Stimulated activated CD8-positive, alpha-beta memory T cell treated with anti-CD3 and anti-CD28 coated beads, Interleukin-15, amount 100 ng/mL, for 48 hours (primary cell): ENCODE measurements around the gene SMIM36.
"Not testable (repeated sequence)": the region's sequence is repeated elsewhere in the genome, so short reads cannot be mapped to it uniquely, and the experiment has no call there.

Experiments used
- DNase-seq, 2 donors: peaks; one replicate each; pipeline ENCODE4 v3.0.0-alpha.2; 2020; ENCODE audit warnings: low read depth in 2 of 2

Gene SMIM36

DNA sequence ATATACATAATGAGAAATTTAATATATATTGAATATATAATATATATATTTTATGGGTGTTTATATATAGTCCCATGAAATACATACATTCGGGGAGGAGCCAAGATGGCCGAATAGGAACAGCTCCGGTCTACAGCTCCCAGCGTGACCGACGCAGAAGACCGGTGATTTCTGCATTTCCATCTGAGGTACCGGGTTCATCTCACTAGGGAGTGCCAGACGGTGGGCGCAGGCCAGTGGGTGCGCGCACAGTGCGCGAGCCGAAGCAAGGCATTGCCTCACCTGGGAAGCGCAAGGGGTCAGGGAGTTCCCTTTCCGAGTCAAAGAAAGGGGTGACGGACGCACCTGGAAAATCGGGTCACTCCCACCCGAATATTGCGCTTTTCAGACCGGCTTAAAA, 9.6 kb downstream of the SMIM36 start:
- not testable (repeated sequence) for DNase-seq

- DNase-seq: no peak
These were observed 11.1 kb downstream of the SMIM36 start for GRCh38 chr17:55500103-55500502.

DNA sequence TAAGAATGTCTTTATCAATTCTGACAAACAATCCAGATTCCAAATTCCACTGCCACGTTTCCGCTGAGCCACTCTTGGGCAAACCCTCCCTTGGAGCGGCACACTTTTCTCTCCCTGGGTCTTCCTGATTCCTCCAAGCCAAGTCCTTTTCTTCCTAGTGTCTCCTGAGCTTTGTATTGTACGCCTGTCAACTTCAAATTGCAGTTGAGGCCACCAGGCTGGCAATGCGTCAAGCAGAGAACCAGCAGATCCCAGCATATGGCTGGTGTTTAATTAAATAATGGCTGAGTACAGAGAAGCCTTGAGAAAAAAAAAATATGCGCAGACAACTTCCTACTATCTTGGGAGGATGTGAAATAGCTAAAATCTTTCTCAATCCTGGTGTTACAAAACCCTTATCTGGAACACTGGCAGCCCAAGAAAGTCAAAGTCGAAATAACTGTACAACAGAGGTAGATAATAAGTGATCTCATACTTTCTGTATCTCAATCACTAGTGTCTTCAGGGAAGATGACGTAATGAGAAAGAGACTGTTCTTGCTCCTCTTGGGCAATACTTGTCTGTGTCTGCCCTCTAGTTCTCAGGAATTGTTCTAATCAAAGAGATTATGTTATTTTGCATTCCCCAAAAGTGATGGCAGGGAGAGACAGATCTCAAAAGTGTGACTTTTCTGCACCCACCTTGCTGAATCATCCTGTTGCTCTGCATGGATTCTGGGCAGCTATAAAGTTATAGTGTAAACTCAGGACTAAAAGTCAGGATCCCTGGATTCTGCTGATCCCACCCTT, 15.0 kb downstream of the SMIM36 start:
- no peak for DNase-seq

DNA sequence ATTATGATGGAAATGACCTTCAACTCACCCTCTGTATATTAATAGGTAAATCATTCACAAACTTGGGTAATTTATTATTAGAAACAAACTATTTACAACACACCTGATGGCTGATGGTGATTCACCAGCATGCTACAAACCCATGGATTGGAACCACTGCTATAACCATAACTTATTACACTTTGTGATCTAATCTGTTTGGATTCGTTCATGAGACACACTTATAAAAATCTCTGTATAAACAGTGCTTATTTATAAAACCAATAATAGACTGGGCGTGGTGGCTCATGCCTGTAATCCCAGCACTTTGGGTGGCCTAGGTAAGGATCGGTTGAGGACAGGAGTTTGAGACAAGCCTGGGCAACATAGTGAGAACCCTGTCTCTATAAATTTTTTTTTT, 16.0 kb downstream of the SMIM36 start:
- DNase-seq: no peak

GRCh38 chr17:55492781-55493341, 18.4 kb downstream of the SMIM36 start:
- no peak for DNase-seq

DNA sequence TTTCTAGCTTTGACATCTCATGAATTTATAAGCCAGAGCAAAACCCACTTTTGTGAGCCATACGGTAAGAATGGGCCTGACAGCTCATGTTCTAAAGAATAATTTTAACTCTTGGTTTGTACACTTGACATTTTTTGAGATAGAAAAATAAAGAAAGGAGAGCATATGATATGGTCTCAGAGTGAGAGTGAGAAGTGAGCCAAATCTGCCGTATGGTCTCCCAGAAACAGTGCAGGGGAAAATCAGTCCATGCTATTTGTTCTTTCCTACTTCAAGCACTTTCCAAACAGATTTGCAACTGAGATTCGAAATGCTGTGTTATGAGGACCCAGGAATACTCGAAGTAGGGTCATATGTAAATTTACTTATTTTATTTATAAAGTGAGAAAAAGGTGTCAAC, 20.9 kb downstream of the SMIM36 start:
- no peak for DNase-seq

DNA sequence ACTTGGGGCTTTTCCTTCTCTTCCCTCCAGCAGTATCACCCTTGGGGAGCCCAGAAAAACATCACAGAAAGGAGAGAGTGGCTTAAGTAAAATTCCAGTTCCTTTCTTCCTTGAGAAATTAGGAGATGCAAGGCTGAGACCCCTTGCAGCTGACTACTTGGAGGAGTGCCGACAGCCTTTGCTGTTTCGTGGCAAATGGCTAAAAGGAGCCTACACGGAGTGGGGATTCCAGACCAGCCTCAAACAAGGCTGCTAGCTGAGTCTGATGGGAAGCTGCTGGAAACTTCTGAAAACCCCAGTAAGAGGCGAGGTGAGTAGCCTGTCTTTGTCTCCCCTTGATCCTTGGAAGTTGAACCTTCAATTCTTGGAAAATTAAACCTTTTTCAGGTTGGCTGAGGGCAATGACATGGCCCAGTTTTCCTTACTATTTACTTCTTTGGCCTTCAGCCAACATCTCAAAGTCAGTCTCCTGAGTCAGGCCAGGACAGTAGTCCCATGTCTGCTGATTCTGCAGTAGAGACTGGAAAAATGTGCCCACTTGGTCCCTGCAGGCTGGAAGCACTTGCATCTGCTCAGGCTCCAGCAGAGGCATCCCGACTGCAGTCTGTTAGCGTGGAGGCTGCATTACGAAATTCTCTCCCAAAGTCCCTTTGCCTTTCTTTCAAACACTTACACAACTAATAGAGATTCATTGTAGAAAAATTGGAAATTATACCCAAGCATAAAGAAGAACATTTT, 23.4 kb downstream of the SMIM36 start:
- no peak for DNase-seq

DNA sequence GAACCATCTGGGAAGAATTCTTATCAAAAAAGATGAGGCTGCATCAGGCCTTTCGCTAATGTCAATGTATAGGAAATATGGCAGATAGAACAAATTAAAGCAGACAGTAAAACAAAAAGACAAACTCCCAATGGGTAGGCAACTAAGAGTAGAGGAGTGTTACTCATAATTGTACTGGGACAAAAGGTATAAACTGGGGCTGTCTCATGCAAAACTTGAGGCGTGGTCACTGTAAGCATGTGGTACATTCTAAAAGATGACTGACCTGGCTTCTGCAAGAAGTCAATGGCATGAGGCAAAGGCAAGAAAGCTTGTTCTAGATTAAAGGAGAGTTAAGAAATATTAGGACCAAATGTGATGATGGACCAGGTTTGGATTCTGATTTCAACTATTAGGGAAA, 26.7 kb downstream of the SMIM36 start:
- DNase-seq: no peak

DNA sequence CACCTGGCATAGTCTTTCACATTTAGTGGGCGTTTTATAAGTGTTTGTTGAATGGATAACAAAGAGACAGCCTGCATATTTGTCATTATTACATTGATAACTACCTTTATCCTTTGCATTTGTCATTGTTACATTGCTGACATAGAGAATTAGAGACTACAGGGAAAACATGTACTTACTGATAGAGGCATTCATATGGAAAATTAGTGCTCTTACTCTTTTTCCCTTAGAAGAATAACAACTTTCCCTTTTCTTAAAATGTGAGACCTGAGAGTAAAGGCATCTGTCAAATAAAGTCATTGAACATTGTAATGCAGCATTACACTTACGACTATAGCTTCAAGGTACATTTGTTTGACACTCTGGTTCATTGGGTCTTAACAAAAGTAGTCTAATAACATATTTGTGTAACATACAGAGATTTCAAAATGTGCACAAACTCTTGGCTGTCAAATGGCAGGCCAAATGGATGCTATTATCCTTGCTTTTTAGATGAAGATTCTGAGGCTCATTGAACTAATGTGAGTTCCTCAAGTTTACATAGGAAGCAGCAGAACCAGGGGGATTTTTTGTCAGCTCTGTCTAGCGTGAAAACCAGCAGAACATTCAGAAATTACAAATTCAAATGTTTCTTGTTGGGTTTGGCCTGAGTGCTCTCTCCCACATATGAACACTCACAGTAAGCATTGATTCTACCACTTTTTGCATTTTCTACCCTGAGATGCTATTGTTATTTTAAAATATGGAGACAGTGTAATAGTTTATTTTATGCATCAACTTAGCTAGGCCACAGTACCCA, 28.5 kb downstream of the SMIM36 start:
- DNase-seq: no peak

- no peak for DNase-seq
These were observed 30.5 kb downstream of the SMIM36 start for GRCh38 chr17:55480631-55481315.

DNA sequence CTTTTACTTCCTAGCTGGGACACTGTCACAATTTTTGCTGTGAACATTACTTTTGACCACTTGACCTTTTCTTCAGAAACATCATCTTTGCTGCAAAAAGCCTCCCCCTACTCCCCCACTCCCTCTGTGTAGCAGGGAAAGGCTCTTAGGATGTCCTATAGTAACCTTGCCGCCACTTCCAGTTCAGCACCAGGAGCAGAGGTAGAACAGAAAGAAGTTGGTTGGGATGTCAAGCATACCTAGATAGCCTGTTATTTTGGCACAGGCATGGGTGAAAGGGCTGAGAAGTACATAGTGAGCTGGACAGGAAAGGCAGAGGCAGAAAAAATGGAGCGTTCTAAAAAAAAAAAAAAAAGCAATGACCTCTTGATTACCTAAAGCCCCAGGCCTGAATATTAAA, 31.3 kb downstream of the SMIM36 start:
- no peak for DNase-seq

- DNase-seq: no peak
These were observed 32.3 kb downstream of the SMIM36 start for GRCh38 chr17:55478971-55479370.

DNA sequence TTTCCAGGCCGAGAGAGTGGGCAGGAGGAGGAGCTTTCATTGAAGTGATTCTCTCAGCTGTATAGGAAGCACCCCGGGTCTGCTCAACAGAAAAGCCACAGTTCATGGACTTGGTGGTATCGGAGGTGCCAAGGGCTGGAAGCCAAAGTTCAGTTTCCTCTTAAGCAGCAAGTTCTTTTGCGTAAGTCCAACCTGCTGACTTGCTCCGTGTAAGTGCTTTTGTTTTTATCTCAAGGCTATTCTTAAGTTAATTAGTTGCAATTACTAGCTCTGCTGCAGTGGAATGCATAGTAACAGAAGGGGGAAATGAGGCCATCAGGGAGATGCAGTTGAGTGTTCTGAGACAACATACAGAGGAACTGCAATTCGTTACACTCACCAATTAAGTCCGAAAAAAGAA, 44.6 kb downstream of the SMIM36 start:
- no peak for DNase-seq

DNA sequence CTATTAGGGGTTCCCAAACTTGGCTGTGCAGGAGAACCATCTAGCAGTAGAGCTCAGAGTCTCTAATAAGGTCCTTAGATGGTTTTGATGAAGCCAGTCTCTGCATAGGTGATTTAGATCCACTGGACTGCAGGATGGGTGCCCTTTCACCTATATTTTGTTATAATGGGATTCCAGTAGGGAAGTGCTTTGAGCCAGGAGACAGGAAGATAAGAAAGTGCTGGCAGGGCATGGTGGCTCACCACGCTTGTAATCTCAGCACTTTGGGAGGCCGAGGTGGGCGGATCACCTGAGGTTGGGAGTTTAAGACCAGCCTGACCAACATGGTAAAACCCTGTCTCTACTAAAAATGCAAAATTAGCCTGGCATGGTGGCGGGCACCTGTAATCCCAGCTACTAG, 45.5 kb downstream of the SMIM36 start:
- not testable (repeated sequence) for DNase-seq

DNA sequence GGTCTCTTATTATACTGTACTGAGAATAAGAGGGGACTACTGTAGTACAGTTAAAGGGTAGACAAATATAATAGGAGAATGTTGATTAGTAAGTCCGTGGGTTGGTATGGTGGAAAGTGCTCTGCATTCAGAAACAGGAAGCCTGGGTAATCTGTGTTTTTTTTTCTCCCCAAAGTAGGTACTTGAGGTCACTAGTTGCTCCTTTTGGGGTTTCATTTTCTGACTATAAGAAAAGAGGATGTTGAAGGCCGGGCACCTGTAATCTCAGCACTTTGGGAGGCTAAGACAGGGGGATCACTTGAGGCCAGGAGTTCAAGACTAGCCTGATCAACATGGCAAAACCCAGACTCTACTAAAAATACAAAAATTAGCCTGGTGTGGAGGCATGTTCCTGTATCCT, 47.7 kb downstream of the SMIM36 start:
- DNase-seq: no peak

GRCh38 chr17:55462711-55463110, 48.5 kb downstream of the SMIM36 start:
- no peak for DNase-seq

GRCh38 chr17:55462234-55462633, 49.0 kb downstream of the SMIM36 start:
- no peak for DNase-seq

GRCh38 chr17:55458978-55459377, 52.3 kb downstream of the SMIM36 start:
- DNase-seq: peak; percentile 54 to 59

GRCh38 chr17:55458287-55458900, 52.9 kb downstream of the SMIM36 start:
- DNase-seq: no peak

- no peak for DNase-seq
These were observed 54.7 kb downstream of the SMIM36 start for GRCh38 chr17:55456307-55457240.
